Measurements from ENCODE around the gene ITSN1.
"Not testable (repeated sequence)": the region's sequence is repeated elsewhere in the genome, so short reads cannot be mapped to it uniquely, and the experiment has no call there.

ITSN1 gene

GRCh38 chr21:33721081-33721480 is 78.8 kb downstream of the ITSN1 start:
- DNase-seq (ENCODE audit: low read depth in 1 of 2, low spot score in 1 of 2), result no peak

- not testable (repeated sequence) for DNase-seq (ENCODE audit: low read depth in 1 of 2, low spot score in 1 of 2)
Measured at GRCh38 chr21:33729139-33729538, 86.8 kb downstream of the ITSN1 start.

GRCh38 chr21:33729641-33730040 is 87.3 kb downstream of the ITSN1 start:
- DNase-seq (ENCODE audit: low read depth in 1 of 2, low spot score in 1 of 2), result no peak

- DNase-seq (ENCODE audit: low read depth in 1 of 2, low spot score in 1 of 2), result no peak
Measured at GRCh38 chr21:33731447-33731846, 89.1 kb downstream of the ITSN1 start.

- no peak for DNase-seq (ENCODE audit: low read depth in 1 of 2, low spot score in 1 of 2)
Measured at GRCh38 chr21:33732038-33732437, 89.7 kb downstream of the ITSN1 start.

- no peak for DNase-seq (ENCODE audit: low read depth in 1 of 2, low spot score in 1 of 2)
Measured at GRCh38 chr21:33733601-33734000, 91.3 kb downstream of the ITSN1 start.

- no peak for DNase-seq (ENCODE audit: low read depth in 1 of 2, low spot score in 1 of 2)
Measured at GRCh38 chr21:33734291-33734690, 92.0 kb downstream of the ITSN1 start.

- no peak for DNase-seq (ENCODE audit: low read depth in 1 of 2, low spot score in 1 of 2)
Measured at GRCh38 chr21:33734818-33735217, 92.5 kb downstream of the ITSN1 start.

GRCh38 chr21:33736569-33736968 is 94.3 kb downstream of the ITSN1 start:
- DNase-seq (ENCODE audit: low read depth in 1 of 2, low spot score in 1 of 2), result no peak

- no peak for DNase-seq (ENCODE audit: low read depth in 1 of 2, low spot score in 1 of 2)
Measured at GRCh38 chr21:33739701-33740100, 97.4 kb downstream of the ITSN1 start.

GRCh38 chr21:33747420-33747819 is 105.1 kb downstream of the ITSN1 start:
- DNase-seq (ENCODE audit: low read depth in 1 of 2, low spot score in 1 of 2), result no peak

- DNase-seq (ENCODE audit: low read depth in 1 of 2, low spot score in 1 of 2), result no peak
Measured at GRCh38 chr21:33748903-33749302, 106.6 kb downstream of the ITSN1 start.

GRCh38 chr21:33750017-33750416 is 107.7 kb downstream of the ITSN1 start:
- no peak for DNase-seq (ENCODE audit: low read depth in 1 of 2, low spot score in 1 of 2)

GRCh38 chr21:33751120-33751519 is 108.8 kb downstream of the ITSN1 start:
- no peak for DNase-seq (ENCODE audit: low read depth in 1 of 2, low spot score in 1 of 2)

- no peak for DNase-seq (ENCODE audit: low read depth in 1 of 2, low spot score in 1 of 2)
Measured at GRCh38 chr21:33751533-33751932, 109.2 kb downstream of the ITSN1 start.

- DNase-seq (ENCODE audit: low read depth in 1 of 2, low spot score in 1 of 2), result no peak
Measured at GRCh38 chr21:33752260-33752659, 110.0 kb downstream of the ITSN1 start.

GRCh38 chr21:33753886-33754285 is 111.6 kb downstream of the ITSN1 start:
- DNase-seq (ENCODE audit: low read depth in 1 of 2, low spot score in 1 of 2), result no peak

GRCh38 chr21:33754481-33754880 is 112.2 kb downstream of the ITSN1 start:
- no peak for DNase-seq (ENCODE audit: low read depth in 1 of 2, low spot score in 1 of 2)

- DNase-seq (ENCODE audit: low read depth in 1 of 2, low spot score in 1 of 2), result no peak
Measured at GRCh38 chr21:33755354-33755753, 113.1 kb downstream of the ITSN1 start.

GRCh38 chr21:33760641-33761440 is 118.5 kb downstream of the ITSN1 start:
- no peak for DNase-seq (ENCODE audit: low read depth in 1 of 2, low spot score in 1 of 2)

- no peak for DNase-seq (ENCODE audit: low read depth in 1 of 2, low spot score in 1 of 2)
Measured at GRCh38 chr21:33761441-33762036, 119.2 kb downstream of the ITSN1 start.

- no peak for DNase-seq (ENCODE audit: low read depth in 1 of 2, low spot score in 1 of 2)
Measured at GRCh38 chr21:33762803-33763581, 120.7 kb downstream of the ITSN1 start.
